Thyroid gland (tissue), 4 donors: ENCODE measurements around the gene ST6GALNAC2.
"Not testable (repeated sequence)": the region's sequence is repeated elsewhere in the genome, so short reads cannot be mapped to it uniquely, and the experiment has no call there.

Experiments used
- POLR2A ChIP-seq, 2 donors: fragments of 450-650 bp; IDR thresholded peaks; one replicate each; pipeline ENCODE4 v1.6.1; 2017; ENCODE audit warnings: antibody characterized with exemption in 2 of 2, mild to moderate bottlenecking in 2 of 2, moderate library complexity in 1 of 2
- TF ChIP-seq, protein P1 (sequence below), 6 experiments: fragments of 200-600 bp in 3 of 6; fragments of 450-650 bp in 3 of 6; sonication (generic) in 3 of 6; IDR thresholded peaks; one replicate each; pipeline ENCODE4 v1.5.1; 2016 to 2019; ENCODE audit warnings: antibody characterized with exemption in 6 of 6, mild to moderate bottlenecking in 2 of 6, inconsistent platforms in 1 of 6, moderate library complexity in 1 of 6

DNA sequence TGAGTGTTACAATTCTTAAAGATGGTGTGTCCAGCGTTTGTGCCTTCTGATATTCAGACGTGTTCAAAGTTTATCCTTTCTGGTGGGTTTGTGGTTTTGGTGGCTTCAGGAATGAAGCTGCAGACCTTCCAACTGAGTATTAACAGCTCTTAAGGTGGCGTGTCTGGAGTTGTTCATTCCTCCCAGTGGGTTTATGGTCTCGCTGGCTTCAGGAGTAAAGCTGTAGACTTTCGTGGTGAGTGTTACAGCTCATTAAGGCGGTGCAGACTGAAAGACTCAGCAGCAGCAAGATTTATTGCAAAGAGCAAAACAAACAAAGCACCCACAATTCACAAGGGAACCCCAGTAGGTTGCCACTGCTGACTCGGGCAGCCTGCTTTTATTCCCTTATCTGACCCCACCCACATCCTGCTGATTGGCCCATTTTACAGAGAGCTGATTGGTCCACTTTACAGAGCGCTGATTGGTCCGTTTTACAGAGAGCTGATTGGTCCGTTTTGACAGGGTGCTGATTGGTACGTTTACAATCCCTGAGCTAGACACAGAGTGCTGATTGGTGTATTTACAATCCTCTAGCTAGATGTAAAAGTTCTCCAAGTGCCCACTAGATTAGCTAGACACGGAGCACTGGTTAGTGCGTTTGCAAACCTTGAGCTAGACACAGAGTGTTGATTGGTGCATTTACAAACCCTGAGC, 28.6 kb upstream of the ST6GALNAC2 start:
- TF ChIP-seq, protein P1, sequence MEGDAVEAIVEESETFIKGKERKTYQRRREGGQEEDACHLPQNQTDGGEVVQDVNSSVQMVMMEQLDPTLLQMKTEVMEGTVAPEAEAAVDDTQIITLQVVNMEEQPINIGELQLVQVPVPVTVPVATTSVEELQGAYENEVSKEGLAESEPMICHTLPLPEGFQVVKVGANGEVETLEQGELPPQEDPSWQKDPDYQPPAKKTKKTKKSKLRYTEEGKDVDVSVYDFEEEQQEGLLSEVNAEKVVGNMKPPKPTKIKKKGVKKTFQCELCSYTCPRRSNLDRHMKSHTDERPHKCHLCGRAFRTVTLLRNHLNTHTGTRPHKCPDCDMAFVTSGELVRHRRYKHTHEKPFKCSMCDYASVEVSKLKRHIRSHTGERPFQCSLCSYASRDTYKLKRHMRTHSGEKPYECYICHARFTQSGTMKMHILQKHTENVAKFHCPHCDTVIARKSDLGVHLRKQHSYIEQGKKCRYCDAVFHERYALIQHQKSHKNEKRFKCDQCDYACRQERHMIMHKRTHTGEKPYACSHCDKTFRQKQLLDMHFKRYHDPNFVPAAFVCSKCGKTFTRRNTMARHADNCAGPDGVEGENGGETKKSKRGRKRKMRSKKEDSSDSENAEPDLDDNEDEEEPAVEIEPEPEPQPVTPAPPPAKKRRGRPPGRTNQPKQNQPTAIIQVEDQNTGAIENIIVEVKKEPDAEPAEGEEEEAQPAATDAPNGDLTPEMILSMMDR (IDR thresholded peaks at IDR 0.05) = not testable (repeated sequence)
- not testable (repeated sequence) for TF ChIP-seq POLR2A (IDR thresholded peaks at IDR 0.05)
